ENCODE results near the gene ADARB1.

Gene ADARB1

DNA sequence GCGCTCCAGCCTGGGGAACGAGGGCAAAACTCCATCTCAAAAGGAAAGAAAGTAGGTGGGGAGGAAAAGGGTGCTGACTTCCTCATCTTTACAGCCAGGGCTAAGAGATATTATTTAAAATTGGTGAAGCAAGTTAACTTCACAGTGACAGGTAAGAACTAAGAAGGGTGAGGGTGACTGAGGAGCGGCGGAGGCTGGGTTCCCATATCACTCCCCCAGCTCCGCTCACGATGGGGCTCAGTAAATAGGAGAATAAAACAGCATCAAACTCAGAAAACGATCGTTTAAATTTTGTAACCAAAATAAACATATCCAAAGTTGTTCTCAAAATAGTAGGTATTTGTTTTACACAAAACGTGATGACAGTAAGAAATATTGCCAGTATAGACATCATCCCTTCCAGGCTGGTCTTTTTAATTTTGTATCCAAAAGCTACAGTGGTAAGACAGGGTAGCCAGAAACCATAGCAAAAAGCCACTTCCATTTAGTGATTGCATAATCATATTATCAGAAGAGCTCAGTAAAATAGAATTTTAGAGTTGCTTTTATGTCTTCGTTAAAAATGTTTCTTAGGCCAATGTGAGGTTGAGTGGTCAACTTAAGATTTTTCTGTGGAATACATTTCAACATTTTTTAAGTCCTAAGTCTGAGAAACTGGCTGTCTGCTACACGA is 26.2 kb upstream of the ADARB1 start:
- Histone ChIP-seq H3K27me3 (replicated peaks; ENCODE audit: control insufficient read depth, insufficient read depth, low read length) (peaks cover 1% of the 10 kb centered on the region; the same call in 1 of the 2 replicates), H3K36me3 (ENCODE audit: control insufficient read depth, insufficient read depth, low read length) (no peaks in the 10 kb centered on the region), H3K4me3 (replicated peaks; ENCODE audit: low read depth, low read length) (no peak overlapping the region)
- TF ChIP-seq, protein P1, sequence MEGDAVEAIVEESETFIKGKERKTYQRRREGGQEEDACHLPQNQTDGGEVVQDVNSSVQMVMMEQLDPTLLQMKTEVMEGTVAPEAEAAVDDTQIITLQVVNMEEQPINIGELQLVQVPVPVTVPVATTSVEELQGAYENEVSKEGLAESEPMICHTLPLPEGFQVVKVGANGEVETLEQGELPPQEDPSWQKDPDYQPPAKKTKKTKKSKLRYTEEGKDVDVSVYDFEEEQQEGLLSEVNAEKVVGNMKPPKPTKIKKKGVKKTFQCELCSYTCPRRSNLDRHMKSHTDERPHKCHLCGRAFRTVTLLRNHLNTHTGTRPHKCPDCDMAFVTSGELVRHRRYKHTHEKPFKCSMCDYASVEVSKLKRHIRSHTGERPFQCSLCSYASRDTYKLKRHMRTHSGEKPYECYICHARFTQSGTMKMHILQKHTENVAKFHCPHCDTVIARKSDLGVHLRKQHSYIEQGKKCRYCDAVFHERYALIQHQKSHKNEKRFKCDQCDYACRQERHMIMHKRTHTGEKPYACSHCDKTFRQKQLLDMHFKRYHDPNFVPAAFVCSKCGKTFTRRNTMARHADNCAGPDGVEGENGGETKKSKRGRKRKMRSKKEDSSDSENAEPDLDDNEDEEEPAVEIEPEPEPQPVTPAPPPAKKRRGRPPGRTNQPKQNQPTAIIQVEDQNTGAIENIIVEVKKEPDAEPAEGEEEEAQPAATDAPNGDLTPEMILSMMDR (IDR thresholded peaks at IDR 0.05; ENCODE audit: insufficient read depth, low read length, poor library complexity, severe bottlenecking): no peak
- no peak for DNase-seq (ENCODE audit: extremely low read depth, insufficient read length)

DNA sequence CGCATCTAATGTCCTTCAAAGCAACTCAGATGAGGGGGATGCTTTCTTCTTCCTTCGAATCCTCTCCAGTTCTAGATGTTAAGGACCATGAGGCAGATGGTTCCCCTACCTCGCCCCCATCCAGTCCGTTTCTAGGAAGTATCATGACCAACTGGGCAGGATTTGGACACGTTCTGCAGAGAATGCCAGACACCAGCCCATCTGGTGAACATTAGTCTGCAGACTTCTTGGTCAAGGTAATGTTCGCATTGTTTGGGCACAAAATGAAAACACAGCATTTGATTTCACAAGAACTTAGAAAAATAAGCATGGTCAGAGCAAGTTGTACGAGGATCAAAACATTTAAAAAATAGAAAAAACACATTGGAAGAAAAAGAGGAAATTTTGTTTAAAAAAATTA is 25.4 kb upstream of the ADARB1 start:
- Histone ChIP-seq H3K36me3 (ENCODE audit: control insufficient read depth, insufficient read depth, low read length) (no peaks in the 10 kb centered on the region), H3K27me3 (replicated peaks; ENCODE audit: control insufficient read depth, insufficient read depth, low read length) (peaks cover 3% of the 10 kb centered on the region; the same call in 1 of the 2 replicates), H3K4me3 (replicated peaks; ENCODE audit: low read depth, low read length) (no peak overlapping the region)
- TF ChIP-seq, protein P1 (IDR thresholded peaks at IDR 0.05; ENCODE audit: insufficient read depth, low read length, poor library complexity, severe bottlenecking): no peak
- no peak for DNase-seq (ENCODE audit: extremely low read depth, insufficient read length)

DNA sequence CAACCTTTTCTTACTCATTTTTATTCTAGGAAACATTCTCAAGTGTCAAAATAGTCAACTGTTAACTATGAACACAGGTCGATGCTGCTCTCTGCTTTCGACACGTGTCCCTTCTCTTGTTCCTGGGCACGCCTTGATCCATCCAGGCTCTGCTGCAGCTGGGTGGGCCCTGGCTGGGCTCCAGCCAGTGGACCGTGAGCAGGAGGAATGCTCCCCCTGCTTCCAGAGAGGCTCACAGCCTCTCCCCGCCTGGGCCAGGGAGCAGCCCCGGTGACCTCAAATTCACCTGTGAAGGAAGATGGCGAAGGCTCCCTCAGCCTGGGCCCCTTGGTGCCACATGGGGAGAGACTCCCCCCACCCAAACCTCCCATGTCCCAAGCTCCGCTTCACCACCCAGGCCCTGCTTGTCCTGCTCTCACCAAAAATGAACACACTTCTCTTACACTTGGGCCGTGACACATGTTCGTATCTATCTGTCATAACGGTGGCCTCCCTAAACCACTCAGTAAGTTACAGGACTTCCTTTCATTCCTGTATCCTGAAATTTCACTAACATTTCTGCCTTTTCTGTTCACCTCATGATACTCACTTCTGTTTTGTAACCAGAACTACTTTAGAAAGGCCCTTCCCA is 24.6 kb upstream of the ADARB1 start:
- no peaks in the 10 kb centered on the region for H3K36me3 ChIP-seq (ENCODE audit: control insufficient read depth, insufficient read depth, low read length)
- peaks cover 3% of the 10 kb centered on the region; the same call in 1 of the 2 replicates for H3K27me3 ChIP-seq (replicated peaks; ENCODE audit: control insufficient read depth, insufficient read depth, low read length)
- no peak for DNase-seq (ENCODE audit: extremely low read depth, insufficient read length)
- H3K4me3 ChIP-seq (replicated peaks; ENCODE audit: low read depth, low read length): no peak overlapping the region
- TF ChIP-seq, protein P1 (IDR thresholded peaks at IDR 0.05; ENCODE audit: insufficient read depth, low read length, poor library complexity, severe bottlenecking): no peak

DNA sequence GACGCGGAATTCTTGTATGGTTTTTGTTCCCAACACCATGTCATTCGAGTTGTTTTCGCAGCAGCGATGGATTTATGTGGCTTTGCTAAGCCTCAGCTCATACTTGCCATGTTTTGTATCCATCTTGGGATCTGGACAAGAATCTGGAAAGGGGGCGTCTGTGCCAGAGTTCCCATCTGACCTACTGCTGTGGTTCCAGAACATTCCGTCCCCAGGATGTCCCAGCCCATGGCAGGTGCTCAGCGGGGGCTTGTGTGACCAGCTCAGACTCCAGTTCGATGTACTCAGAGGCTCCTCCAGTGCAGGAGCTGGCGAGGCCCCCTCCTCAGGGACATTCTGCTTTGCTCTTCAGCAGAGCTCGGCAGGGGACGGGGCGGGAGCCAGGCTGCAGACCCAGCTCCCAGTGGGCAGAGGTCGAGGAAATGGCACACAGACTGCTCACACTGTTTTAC is 24.0 kb upstream of the ADARB1 start:
- Histone ChIP-seq H3K4me3 (replicated peaks; ENCODE audit: low read depth, low read length) (no peak overlapping the region), H3K27me3 (replicated peaks; ENCODE audit: control insufficient read depth, insufficient read depth, low read length) (peaks cover 3% of the 10 kb centered on the region; the same call in 1 of the 2 replicates), H3K36me3 (ENCODE audit: control insufficient read depth, insufficient read depth, low read length) (no peaks in the 10 kb centered on the region)
- TF ChIP-seq, protein P1 (IDR thresholded peaks at IDR 0.05; ENCODE audit: insufficient read depth, low read length, poor library complexity, severe bottlenecking): no peak
- DNase-seq (ENCODE audit: extremely low read depth, insufficient read length): no peak

DNA sequence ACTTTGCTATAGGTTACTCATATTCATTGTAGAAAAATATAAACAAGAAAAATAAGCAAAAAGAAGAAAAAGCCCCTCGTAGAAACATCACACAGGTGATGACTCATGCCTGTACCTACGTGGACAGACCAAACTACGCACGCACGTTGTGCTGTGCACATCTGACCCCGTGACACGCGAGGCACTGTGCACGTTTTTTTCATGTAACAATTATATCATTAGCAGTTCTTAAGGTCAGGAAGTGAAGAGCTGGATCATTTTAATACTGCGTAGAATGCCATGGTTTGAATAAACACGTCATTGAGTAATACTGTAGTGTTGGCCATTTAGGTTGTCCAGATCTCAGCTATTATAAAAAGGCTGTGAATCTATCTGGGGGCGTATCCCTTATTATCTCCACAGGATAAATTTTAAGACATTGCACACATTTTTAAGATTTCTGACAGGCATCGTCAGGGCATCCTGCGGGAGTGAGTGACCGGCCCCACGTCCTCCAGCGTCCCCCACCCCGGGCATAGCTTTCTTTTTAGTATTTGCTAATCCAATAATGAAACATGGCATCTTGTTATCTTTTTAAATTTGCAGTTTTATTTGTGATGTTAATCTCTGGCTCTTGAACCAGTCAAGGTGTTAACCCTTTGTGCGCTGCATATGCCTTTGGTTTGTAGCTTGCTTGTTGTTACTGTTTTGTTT is 23.4 kb upstream of the ADARB1 start:
- peaks cover 3% of the 10 kb centered on the region; the same call in 1 of the 2 replicates for H3K27me3 ChIP-seq (replicated peaks; ENCODE audit: control insufficient read depth, insufficient read depth, low read length)
- no peaks in the 10 kb centered on the region for H3K36me3 ChIP-seq (ENCODE audit: control insufficient read depth, insufficient read depth, low read length)
- TF ChIP-seq, protein P1 (IDR thresholded peaks at IDR 0.05; ENCODE audit: insufficient read depth, low read length, poor library complexity, severe bottlenecking): no peak
- DNase-seq (ENCODE audit: extremely low read depth, insufficient read length): no peak
- no peak overlapping the region for H3K4me3 ChIP-seq (replicated peaks; ENCODE audit: low read depth, low read length)
